Measurements from ENCODE around the gene PHLPP1. TPM values are rescaled to one million over a fixed set of nuclear protein-coding genes. Genes with fewer than 3 reads are reported as not detected.

Gene PHLPP1
- total and polyA plus RNA-seq, 9 of the 15 experiments (the other 6 are each of a cell fraction or from before 2014, with no cell fraction given) = 0.56 to 9.0 (median 4.5) TPM

DNA sequence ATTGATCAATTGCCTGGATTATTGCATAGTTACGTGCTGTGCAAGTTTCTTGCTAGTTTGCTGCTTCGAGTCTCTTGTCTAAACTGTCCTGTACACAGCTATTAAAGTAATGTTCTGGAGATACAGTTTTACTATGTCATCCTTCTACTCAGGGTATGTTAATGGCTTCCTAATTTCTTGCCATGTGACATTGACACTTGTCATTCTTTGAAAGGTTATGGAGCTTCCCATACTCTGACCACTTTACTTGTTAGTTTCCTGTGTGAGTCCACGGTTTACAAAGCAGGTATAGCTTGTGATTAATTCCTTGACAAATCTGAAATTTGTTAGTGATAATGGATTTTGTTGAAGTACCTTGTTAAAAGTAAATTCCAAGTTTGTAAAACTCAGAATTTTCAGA is 80.5 kb downstream of the PHLPP1 start:
- no peak for FAIRE-seq
- BruUV-seq (replicated peaks) = no TSS peak
- TF ChIP-seq PHF20 (IDR thresholded peaks at IDR 0.05; ENCODE audit: partially characterized antibody) = no peak
- TF ChIP-seq, protein P1, sequence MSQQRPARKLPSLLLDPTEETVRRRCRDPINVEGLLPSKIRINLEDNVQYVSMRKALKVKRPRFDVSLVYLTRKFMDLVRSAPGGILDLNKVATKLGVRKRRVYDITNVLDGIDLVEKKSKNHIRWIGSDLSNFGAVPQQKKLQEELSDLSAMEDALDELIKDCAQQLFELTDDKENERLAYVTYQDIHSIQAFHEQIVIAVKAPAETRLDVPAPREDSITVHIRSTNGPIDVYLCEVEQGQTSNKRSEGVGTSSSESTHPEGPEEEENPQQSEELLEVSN (IDR thresholded peaks at IDR 0.05; ENCODE audit: borderline replicate concordance in 1 of 2, extremely low read depth in 1 of 2, insufficient read depth in 1 of 2, insufficient read length in 1 of 2, low read depth in 1 of 2, low read length in 1 of 2, poor library complexity in 1 of 2, severe bottlenecking in 1 of 2) = no peak
- TF ChIP-seq, protein P2, sequence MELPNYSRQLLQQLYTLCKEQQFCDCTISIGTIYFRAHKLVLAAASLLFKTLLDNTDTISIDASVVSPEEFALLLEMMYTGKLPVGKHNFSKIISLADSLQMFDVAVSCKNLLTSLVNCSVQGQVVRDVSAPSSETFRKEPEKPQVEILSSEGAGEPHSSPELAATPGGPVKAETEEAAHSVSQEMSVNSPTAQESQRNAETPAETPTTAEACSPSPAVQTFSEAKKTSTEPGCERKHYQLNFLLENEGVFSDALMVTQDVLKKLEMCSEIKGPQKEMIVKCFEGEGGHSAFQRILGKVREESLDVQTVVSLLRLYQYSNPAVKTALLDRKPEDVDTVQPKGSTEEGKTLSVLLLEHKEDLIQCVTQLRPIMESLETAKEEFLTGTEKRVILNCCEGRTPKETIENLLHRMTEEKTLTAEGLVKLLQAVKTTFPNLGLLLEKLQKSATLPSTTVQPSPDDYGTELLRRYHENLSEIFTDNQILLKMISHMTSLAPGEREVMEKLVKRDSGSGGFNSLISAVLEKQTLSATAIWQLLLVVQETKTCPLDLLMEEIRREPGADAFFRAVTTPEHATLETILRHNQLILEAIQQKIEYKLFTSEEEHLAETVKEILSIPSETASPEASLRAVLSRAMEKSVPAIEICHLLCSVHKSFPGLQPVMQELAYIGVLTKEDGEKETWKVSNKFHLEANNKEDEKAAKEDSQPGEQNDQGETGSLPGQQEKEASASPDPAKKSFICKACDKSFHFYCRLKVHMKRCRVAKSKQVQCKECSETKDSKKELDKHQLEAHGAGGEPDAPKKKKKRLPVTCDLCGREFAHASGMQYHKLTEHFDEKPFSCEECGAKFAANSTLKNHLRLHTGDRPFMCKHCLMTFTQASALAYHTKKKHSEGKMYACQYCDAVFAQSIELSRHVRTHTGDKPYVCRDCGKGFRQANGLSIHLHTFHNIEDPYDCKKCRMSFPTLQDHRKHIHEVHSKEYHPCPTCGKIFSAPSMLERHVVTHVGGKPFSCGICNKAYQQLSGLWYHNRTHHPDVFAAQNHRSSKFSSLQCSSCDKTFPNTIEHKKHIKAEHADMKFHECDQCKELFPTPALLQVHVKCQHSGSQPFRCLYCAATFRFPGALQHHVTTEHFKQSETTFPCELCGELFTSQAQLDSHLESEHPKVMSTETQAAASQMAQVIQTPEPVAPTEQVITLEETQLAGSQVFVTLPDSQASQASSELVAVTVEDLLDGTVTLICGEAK (IDR thresholded peaks at IDR 0.05) = no peak
- TF ChIP-seq, protein P2 (CRISPR knock-in tag; IDR thresholded peaks at IDR 0.05) = no peak
- TF ChIP-seq ZNF316 (IDR thresholded peaks at IDR 0.05) = no peak
- TF ChIP-seq ZNF589 (CRISPR knock-in tag; IDR thresholded peaks at IDR 0.05; ENCODE audit: low read depth) = no peak
- TF ChIP-seq SRSF1 (IDR thresholded peaks at IDR 0.05; ENCODE audit: low read depth, low read length) = no peak

More for the DNA sequence above, 80.5 kb downstream of the PHLPP1 start:
- no peak overlapping the region for H3K4me3 ChIP-seq
- CTCF ChIA-PET (ENCODE audit: low intra/inter-chr PET ratio) = no interaction called here
- H3K27me3 ChIP-seq (ENCODE audit: control insufficient read depth in 2 of 2, insufficient read depth in 2 of 2, low read length in 2 of 2) = no peaks in the 10 kb centered on the region
- WGBS (ENCODE audit: insufficient coverage, low coverage, missing lambda C conversion rate) = 62% methylated on average over 3 of the region's 3 CpGs
- in situ Hi-C loops (cut with MboI) (no loop called here), intact Hi-C loops (cut with micrococcal nuclease) (loop anchor here (5.0 kb wide), 1 partner anchor 79 kb away; the partner anchor contains the start of gene PHLPP1)
- no peak overlapping the region for H3K27ac ChIP-seq (ENCODE audit: extremely low read depth, low read depth, low read length)
- H4K20me1 ChIP-seq (replicated peaks; ENCODE audit: control insufficient read depth, insufficient read depth, low read length) = no peaks in the 10 kb centered on the region; the same call in 1 of the 2 replicates
- no peak for DNase-seq (ENCODE audit: extremely low read depth in 1 of 4, low spot score in 3 of 4)
- H2AFZ ChIP-seq (ENCODE audit: low read depth, low read length) = no peak overlapping the region
- no peak for ATAC-seq
- H3K36me3 ChIP-seq (ENCODE audit: control insufficient read depth, insufficient read depth, low read length) = no peaks in the 10 kb centered on the region
- H3K9me3 ChIP-seq (replicated peaks; ENCODE audit: control insufficient read depth, insufficient read depth, low read depth, low read length) = no peaks in the 10 kb centered on the region
- no peaks in the 10 kb centered on the region for H3K4me1 ChIP-seq (replicated peaks in 1 of 2; ENCODE audit: control insufficient read depth in 2 of 2, insufficient read depth in 2 of 2, low read length in 2 of 2)
- no peak overlapping the region for H3K9ac ChIP-seq (ENCODE audit: insufficient read depth in 1 of 2, low read depth in 2 of 2, low read length in 2 of 2)
- H3K9me1 ChIP-seq (ENCODE audit: control insufficient read depth, insufficient read depth, low read length) = no peaks in the 10 kb centered on the region
- H3K4me2 ChIP-seq (ENCODE audit: insufficient read depth, low read length) = no peak overlapping the region
- peaks cover 7% of the 10 kb centered on the region; the same call in 2 of the 3 replicates for H3K79me2 ChIP-seq (ENCODE audit: control insufficient read depth, insufficient read depth, low read length)
- POLR2A ChIA-PET = no interaction called here
